ENCODE data around the gene MAGEC3.

The MAGEC3 gene

GRCh38 chrX:141941234-141941633 is 103.1 kb downstream of the MAGEC3 start:
- no peaks in the 10 kb centered on the region for H3K27me3 ChIP-seq (ENCODE audit: control insufficient read depth in 1 of 2, insufficient read depth in 2 of 2, low read length in 2 of 2)
- H3K4me3 ChIP-seq (ENCODE audit: low read length in 2 of 2): no peak overlapping the region

DNA sequence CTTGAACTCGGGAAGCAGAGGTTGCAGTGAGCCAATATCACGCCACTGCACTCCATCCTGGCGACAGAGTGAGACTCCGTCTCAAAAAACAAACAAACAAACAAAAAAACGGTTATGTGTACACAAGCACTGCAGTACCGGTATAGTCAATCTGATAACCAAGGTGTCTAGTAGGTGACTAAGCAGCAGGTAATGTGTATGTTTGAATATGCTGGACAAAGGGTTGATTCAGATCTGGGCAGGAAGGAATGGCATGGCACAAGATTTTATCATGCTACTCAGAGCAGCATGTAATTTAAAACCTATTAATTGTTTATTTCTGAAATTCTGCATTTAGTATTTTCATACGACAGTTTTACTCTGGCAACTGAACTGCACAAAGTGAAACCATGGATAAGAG is 107.3 kb downstream of the MAGEC3 start:
- Histone ChIP-seq H3K9ac (ENCODE audit: low read length in 2 of 2) (no peak overlapping the region), H3K4me1 (ENCODE audit: control insufficient read depth, insufficient read depth, low read length) (no peaks in the 10 kb centered on the region), H3K27me3 (ENCODE audit: control insufficient read depth in 1 of 2, insufficient read depth in 2 of 2, low read length in 2 of 2) (no peaks in the 10 kb centered on the region), H3K36me3 (ENCODE audit: control insufficient read depth in 2 of 2, insufficient read depth in 2 of 2, low read length in 2 of 2) (no peaks in the 10 kb centered on the region), H3K4me3 (ENCODE audit: low read length in 2 of 2) (no peak overlapping the region), H3K27ac (ENCODE audit: low read length) (no peak overlapping the region), H3K9me3 (ENCODE audit: control insufficient read depth in 2 of 2, low read length in 2 of 2) (no peaks in the 10 kb centered on the region)

More at GRCh38 chrX:141941234-141941633, 103.1 kb downstream of the MAGEC3 start:
- H3K9me3 ChIP-seq (ENCODE audit: control insufficient read depth in 2 of 2, low read length in 2 of 2): no peaks in the 10 kb centered on the region
- H3K4me1 ChIP-seq (ENCODE audit: control insufficient read depth, insufficient read depth, low read length): no peaks in the 10 kb centered on the region
- no peak overlapping the region for H3K9ac ChIP-seq (ENCODE audit: low read length in 2 of 2)
- no peak overlapping the region for H3K27ac ChIP-seq (ENCODE audit: low read length)
- no peaks in the 10 kb centered on the region for H3K36me3 ChIP-seq (ENCODE audit: control insufficient read depth in 2 of 2, insufficient read depth in 2 of 2, low read length in 2 of 2)

GRCh38 chrX:141947350-141947749 is 109.2 kb downstream of the MAGEC3 start:
- Histone ChIP-seq H3K27ac (ENCODE audit: low read length) (no peak overlapping the region), H3K9me3 (ENCODE audit: control insufficient read depth in 2 of 2, low read length in 2 of 2) (no peaks in the 10 kb centered on the region), H3K36me3 (ENCODE audit: control insufficient read depth in 2 of 2, insufficient read depth in 2 of 2, low read length in 2 of 2) (no peaks in the 10 kb centered on the region), H3K4me3 (ENCODE audit: low read length in 2 of 2) (no peak overlapping the region), H3K27me3 (ENCODE audit: control insufficient read depth in 1 of 2, insufficient read depth in 2 of 2, low read length in 2 of 2) (no peaks in the 10 kb centered on the region), H3K9ac (ENCODE audit: low read length in 2 of 2) (no peak overlapping the region), H3K4me1 (ENCODE audit: control insufficient read depth, insufficient read depth, low read length) (no peaks in the 10 kb centered on the region)

Measured in stomach smooth muscle (tissue), 2 donors.